NB4 (cell line): Measurements from ENCODE around the gene CLEC16A.

Experiments used
- MYC ChIP-seq: IDR thresholded peaks from 2 replicates; pipeline ENCODE4 v1.6.1; 2011; ENCODE audit warnings: low read depth, low read length
- POLR2A ChIP-seq: IDR thresholded peaks from 2 replicates; pipeline ENCODE4 v1.6.1; 2011; ENCODE audit warnings: mild to moderate bottlenecking; ENCODE audit not compliant: insufficient read length; ENCODE audit errors: extremely low read depth
- TF ChIP-seq, protein P1 (sequence below): IDR thresholded peaks from one replicate; pipeline ENCODE4 v1.5.1; 2012; ENCODE audit warnings: low read depth, low read length
- TF ChIP-seq, protein P2 (sequence below): IDR thresholded peaks from 2 replicates; pipeline ENCODE4 v1.6.1; 2011; ENCODE audit warnings: low read depth, low read length

DNA sequence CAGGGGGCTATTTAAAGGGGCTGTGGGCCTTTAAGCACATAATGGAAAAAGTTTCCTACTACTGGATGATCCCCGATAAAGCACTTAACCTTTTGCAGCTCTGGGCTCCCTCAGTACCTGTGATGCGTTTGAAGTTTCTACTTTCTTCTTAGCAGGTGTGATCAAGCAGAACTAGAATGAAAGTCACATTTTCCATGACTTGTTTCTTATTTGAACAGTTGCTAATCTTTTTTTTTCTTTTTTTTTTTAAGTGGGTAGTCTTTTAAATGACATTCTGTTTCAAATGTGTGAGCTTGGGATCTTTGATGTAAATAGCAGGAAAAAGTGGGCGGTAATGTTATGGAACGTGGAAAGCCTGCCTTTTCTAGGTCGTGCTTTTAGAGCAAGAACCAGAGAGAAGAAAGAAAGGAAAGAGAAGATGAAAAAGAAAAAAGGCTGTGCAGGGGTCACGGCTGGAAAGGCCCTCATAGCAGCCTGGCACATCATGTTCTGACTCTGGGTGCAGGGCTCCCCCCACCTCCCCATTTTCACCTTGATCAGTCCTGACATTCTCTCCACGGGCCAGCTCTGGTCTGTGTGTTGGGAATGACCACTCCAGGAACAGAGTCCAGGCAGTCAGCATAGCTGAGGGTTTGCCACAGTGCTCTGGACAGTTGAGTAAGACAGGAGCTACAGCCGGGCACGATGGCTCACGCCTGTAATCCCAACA lies 150.6 kb downstream of the CLEC16A start:
- TF ChIP-seq, protein P1, sequence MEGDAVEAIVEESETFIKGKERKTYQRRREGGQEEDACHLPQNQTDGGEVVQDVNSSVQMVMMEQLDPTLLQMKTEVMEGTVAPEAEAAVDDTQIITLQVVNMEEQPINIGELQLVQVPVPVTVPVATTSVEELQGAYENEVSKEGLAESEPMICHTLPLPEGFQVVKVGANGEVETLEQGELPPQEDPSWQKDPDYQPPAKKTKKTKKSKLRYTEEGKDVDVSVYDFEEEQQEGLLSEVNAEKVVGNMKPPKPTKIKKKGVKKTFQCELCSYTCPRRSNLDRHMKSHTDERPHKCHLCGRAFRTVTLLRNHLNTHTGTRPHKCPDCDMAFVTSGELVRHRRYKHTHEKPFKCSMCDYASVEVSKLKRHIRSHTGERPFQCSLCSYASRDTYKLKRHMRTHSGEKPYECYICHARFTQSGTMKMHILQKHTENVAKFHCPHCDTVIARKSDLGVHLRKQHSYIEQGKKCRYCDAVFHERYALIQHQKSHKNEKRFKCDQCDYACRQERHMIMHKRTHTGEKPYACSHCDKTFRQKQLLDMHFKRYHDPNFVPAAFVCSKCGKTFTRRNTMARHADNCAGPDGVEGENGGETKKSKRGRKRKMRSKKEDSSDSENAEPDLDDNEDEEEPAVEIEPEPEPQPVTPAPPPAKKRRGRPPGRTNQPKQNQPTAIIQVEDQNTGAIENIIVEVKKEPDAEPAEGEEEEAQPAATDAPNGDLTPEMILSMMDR, result no peak
- TF ChIP-seq POLR2A (no peak), MYC (no peak)
- TF ChIP-seq, protein P2, sequence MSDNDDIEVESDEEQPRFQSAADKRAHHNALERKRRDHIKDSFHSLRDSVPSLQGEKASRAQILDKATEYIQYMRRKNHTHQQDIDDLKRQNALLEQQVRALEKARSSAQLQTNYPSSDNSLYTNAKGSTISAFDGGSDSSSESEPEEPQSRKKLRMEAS, result no peak
